Measurements from ENCODE around the gene GJA8.
A peak's percentile ranks its signal among the peaks of the same experiment; 100 is the strongest.
"Not testable (repeated sequence)": the region's sequence is repeated elsewhere in the genome, so short reads cannot be mapped to it uniquely, and the experiment has no call there.

The GJA8 gene

GRCh38 chr1:147853391-147853790, 49.2 kb upstream of the GJA8 start (continued):
- no peak for TF ChIP-seq ZBTB11 (tag by site-specific recombination; conservative IDR thresholded peaks at IDR 0.05; ENCODE audit: low read depth)
- no peak for TF ChIP-seq ZNF169 (tag by site-specific recombination; IDR thresholded peaks at IDR 0.05)
- TF ChIP-seq ZNF157 (tag by site-specific recombination; IDR thresholded peaks at IDR 0.05): no peak
- no peak for TF ChIP-seq ZNF266 (tag by site-specific recombination; IDR thresholded peaks at IDR 0.05; ENCODE audit: low read depth)
- TF ChIP-seq SP7 (tag by site-specific recombination; IDR thresholded peaks at IDR 0.05): no peak
- TF ChIP-seq ZNF302 (tag by site-specific recombination; IDR thresholded peaks at IDR 0.05; ENCODE audit: low read depth): no peak

GRCh38 chr1:147854989-147855388, 47.6 kb upstream of the GJA8 start:
- H3K9me3 ChIP-seq (ENCODE audit: control insufficient read depth, insufficient read depth, low read depth, low read length); H3K4me1 ChIP-seq (ENCODE audit: control insufficient read depth, insufficient read depth, low read length); H3K36me3 ChIP-seq (ENCODE audit: control insufficient read depth in 2 of 2, insufficient read depth in 1 of 2, low read length in 2 of 2); POLR2A ChIA-PET; H3K27ac ChIP-seq (ENCODE audit: extremely low read depth, low read depth, low read length); H3K4me3 ChIP-seq (ENCODE audit: low read depth, low read length): not testable (repeated sequence)
- CTCF ChIA-PET: interaction anchor here (0.6 kb wide), 3 partner anchors 129 to 319 kb away, joined by 3 to 5 read pairs (median 3); no protein-coding TSS in a partner anchor
- TF ChIP-seq SETDB1 (IDR thresholded peaks at IDR 0.05; ENCODE audit: insufficient read length, low read length) (peak; percentile 46), EGR2 (tag by site-specific recombination; IDR thresholded peaks at IDR 0.05; ENCODE audit: low read depth) (0 out of 2 replicates have a peak, but pooled peaks have one; percentile 19), ZFHX2 (tag by site-specific recombination; conservative IDR thresholded peaks at IDR 0.05) (peak; percentile 54; the same call in 1 of the 2 replicates)

- H3K27ac ChIP-seq (ENCODE audit: extremely low read depth, low read depth, low read length); H3K4me1 ChIP-seq (ENCODE audit: control insufficient read depth, insufficient read depth, low read length); H3K36me3 ChIP-seq (ENCODE audit: control insufficient read depth in 2 of 2, insufficient read depth in 1 of 2, low read length in 2 of 2); H3K9me3 ChIP-seq (ENCODE audit: control insufficient read depth, insufficient read depth, low read depth, low read length); POLR2A ChIA-PET; H3K4me3 ChIP-seq (ENCODE audit: low read depth, low read length): not testable (repeated sequence)
- CTCF ChIA-PET: interaction anchor here (0.6 kb wide), 1 partner anchor 24 kb away, joined by 3 read pairs; no protein-coding TSS in a partner anchor
Measured at GRCh38 chr1:147855996-147856395, 46.6 kb upstream of the GJA8 start.

GRCh38 chr1:147867204-147867603, 35.4 kb upstream of the GJA8 start:
- H3K9me3 ChIP-seq (ENCODE audit: control insufficient read depth, insufficient read depth, low read depth, low read length); H3K4me1 ChIP-seq (ENCODE audit: control insufficient read depth, insufficient read depth, low read length); H3K36me3 ChIP-seq (ENCODE audit: control insufficient read depth in 2 of 2, insufficient read depth in 1 of 2, low read length in 2 of 2); H3K27ac ChIP-seq (ENCODE audit: extremely low read depth, low read depth, low read length); H3K4me3 ChIP-seq (ENCODE audit: low read depth, low read length); POLR2A ChIA-PET; CTCF ChIA-PET: not testable (repeated sequence)
- peak; percentile 95 for TF ChIP-seq ZNF146 (tag by site-specific recombination; IDR thresholded peaks at IDR 0.05)

- no peaks in the 10 kb centered on the region for H3K4me1 ChIP-seq (ENCODE audit: control insufficient read depth, insufficient read depth, low read length)
- POLR2A ChIA-PET: no interaction called here
- no peaks in the 10 kb centered on the region for H3K9me3 ChIP-seq (ENCODE audit: control insufficient read depth, insufficient read depth, low read depth, low read length)
- H3K27ac ChIP-seq (ENCODE audit: extremely low read depth, low read depth, low read length): no peak overlapping the region
- CTCF ChIA-PET: interaction anchor here (0.6 kb wide), 1 partner anchor 14 kb away, joined by 3 read pairs; no protein-coding TSS in a partner anchor
- no peak overlapping the region for H3K4me3 ChIP-seq (ENCODE audit: low read depth, low read length)
- H3K36me3 ChIP-seq (ENCODE audit: control insufficient read depth in 2 of 2, insufficient read depth in 1 of 2, low read length in 2 of 2): no peaks in the 10 kb centered on the region
- TF ChIP-seq ZBTB48 (tag by site-specific recombination; IDR thresholded peaks at IDR 0.05): no peak
- TF ChIP-seq ZSCAN4 (tag by site-specific recombination; IDR thresholded peaks at IDR 0.05): no peak
- TF ChIP-seq ZFP37 (tag by site-specific recombination; IDR thresholded peaks at IDR 0.05): no peak
- TF ChIP-seq ZNF449 (tag by site-specific recombination; IDR thresholded peaks at IDR 0.05): no peak
- no peak for TF ChIP-seq ZNF473 (tag by site-specific recombination; IDR thresholded peaks at IDR 0.05)
- no peak for TF ChIP-seq ZNF549 (tag by site-specific recombination; IDR thresholded peaks at IDR 0.05)
- no peak for TF ChIP-seq FEZF1 (tag by site-specific recombination; IDR thresholded peaks at IDR 0.05)
- TF ChIP-seq GLIS1 (tag by site-specific recombination; IDR thresholded peaks at IDR 0.05): no peak
- TF ChIP-seq PBX3 (CRISPR knock-in tag; IDR thresholded peaks at IDR 0.05): no peak
- TF ChIP-seq ZBTB17 (tag by site-specific recombination; IDR thresholded peaks at IDR 0.05): no peak
- no peak for TF ChIP-seq ZNF2 (tag by site-specific recombination; IDR thresholded peaks at IDR 0.05)
Measured at GRCh38 chr1:147878022-147878421, 24.6 kb upstream of the GJA8 start.
